Measurements from ENCODE around the gene ZNF487.

The ZNF487 gene

GRCh38 chr10:43471935-43472720 lies 35.2 kb downstream of the ZNF487 start:
- no peak for DNase-seq (ENCODE audit: low read depth in 1 of 2, low spot score in 1 of 2)
- Histone ChIP-seq H3K4me3 (replicated peaks; ENCODE audit: insufficient read depth, low read length) (no peak overlapping the region), H3K27me3 (ENCODE audit: insufficient read depth, poor library complexity, severe bottlenecking) (no peaks in the 10 kb centered on the region), H3K27ac (replicated peaks) (no peak overlapping the region)
- TF ChIP-seq GABPA (IDR thresholded peaks at IDR 0.05; ENCODE audit: low read depth) (no peak), CTCF (IDR thresholded peaks at IDR 0.05; ENCODE audit: insufficient read depth, low read length) (no peak)

- Histone ChIP-seq H3K27ac (replicated peaks) (no peak overlapping the region), H3K4me3 (replicated peaks; ENCODE audit: insufficient read depth, low read length) (no peak overlapping the region), H3K27me3 (ENCODE audit: insufficient read depth, poor library complexity, severe bottlenecking) (no peaks in the 10 kb centered on the region)
- no peak for DNase-seq (ENCODE audit: low read depth in 1 of 2, low spot score in 1 of 2)
- TF ChIP-seq GABPA (IDR thresholded peaks at IDR 0.05; ENCODE audit: low read depth) (no peak), REST (IDR thresholded peaks at IDR 0.05; ENCODE audit: insufficient replicate concordance, low read depth) (no peak), POLR2AphosphoS5 (IDR thresholded peaks at IDR 0.05; ENCODE audit: low read depth) (no peak), CTCF (IDR thresholded peaks at IDR 0.05; ENCODE audit: insufficient read depth, low read length) (no peak), SPI1 (IDR thresholded peaks at IDR 0.05; ENCODE audit: borderline replicate concordance, low read depth) (no peak)
Measured at GRCh38 chr10:43479275-43479674, 42.4 kb downstream of the ZNF487 start.

- TF ChIP-seq REST (IDR thresholded peaks at IDR 0.05; ENCODE audit: insufficient replicate concordance, low read depth) (no peak), SPI1 (IDR thresholded peaks at IDR 0.05; ENCODE audit: borderline replicate concordance, low read depth) (no peak), GABPA (IDR thresholded peaks at IDR 0.05; ENCODE audit: low read depth) (no peak), POLR2AphosphoS5 (IDR thresholded peaks at IDR 0.05; ENCODE audit: low read depth) (no peak), CTCF (IDR thresholded peaks at IDR 0.05; ENCODE audit: insufficient read depth, low read length) (no peak)
- Histone ChIP-seq H3K27me3 (ENCODE audit: insufficient read depth, poor library complexity, severe bottlenecking) (no peaks in the 10 kb centered on the region), H3K4me3 (replicated peaks; ENCODE audit: insufficient read depth, low read length) (no peak overlapping the region), H3K27ac (replicated peaks) (no peak overlapping the region)
- DNase-seq (ENCODE audit: low read depth in 1 of 2, low spot score in 1 of 2) = no peak
Measured at GRCh38 chr10:43482319-43483078, 45.6 kb downstream of the ZNF487 start.
